ENCODE measurements around the gene GPALPP1. TPM values are rescaled to one million over a fixed set of nuclear protein-coding genes. Genes with fewer than 3 reads are reported as not detected.

GPALPP1 gene
- total and polyA plus RNA-seq, 4 donors: 34.7 to 44.9 (median 36.2) TPM

GRCh38 chr13:45078003-45078402, 88.7 kb downstream of the GPALPP1 start:
- Histone ChIP-seq H3K4me3 (ENCODE audit: low read depth, low read length) (no peak overlapping the region), H3K36me3 (ENCODE audit: control insufficient read depth, insufficient read depth, low read length) (no peaks in the 10 kb centered on the region), H3K4me1 (ENCODE audit: control insufficient read depth, insufficient read depth, low read length) (no peaks in the 10 kb centered on the region), H3K27ac (ENCODE audit: low read depth, low read length) (no peak overlapping the region), H3K9me3 (ENCODE audit: control insufficient read depth, insufficient read depth, low read length) (no peaks in the 10 kb centered on the region), H3K27me3 (ENCODE audit: control insufficient read depth, insufficient read depth, low read length) (no peaks in the 10 kb centered on the region)
- WGBS (ENCODE audit: insufficient coverage): no CpG with 5 or more reads among the region's 1 CpG
- DNase-seq (ENCODE audit: low read depth in 4 of 6, low spot score in 6 of 6): no peak

Small RNA genes within 50 kb of the gene (small RNA-seq; reads per million reads assigned to genes)
- 0.12 reads per million for gene RN7SL49P (ENCODE audit: low replicate concordance)

Other genes with a start within 250 kb of the GPALPP1 start
- gene NUFIP1, start 67 bp upstream of the GPALPP1 start, total RNA-seq: 1 to 10 TPM; 4.5 to 6.6 TPM
- 10 to 100 TPM in 1 of 2 donors, 1 to 10 TPM in 1; 8.7 to 10.8 TPM for gene NUFIP1, start 67 bp upstream of the GPALPP1 start, polyA plus RNA-seq (ENCODE audit: insufficient read length in 2 of 2)
- 10 to 100 TPM; 24.7 to 29.0 TPM for gene GTF2F2, start 131.0 kb downstream of the GPALPP1 start, total RNA-seq
- 10 to 100 TPM; 28.5 to 34.1 TPM for gene GTF2F2, start 131.0 kb downstream of the GPALPP1 start, polyA plus RNA-seq (ENCODE audit: insufficient read length in 2 of 2)
- 1 to 10 TPM; 2.1 to 7.4 TPM for gene KCTD4, start 211.5 kb downstream of the GPALPP1 start, total RNA-seq
- 1 to 10 TPM; 5.4 to 6.4 TPM for gene KCTD4, start 211.5 kb downstream of the GPALPP1 start, polyA plus RNA-seq (ENCODE audit: insufficient read length in 2 of 2)

All from spinal cord (tissue), 10 donors.